Type B pancreatic cell (in vitro differentiated cells): ENCODE data around the gene CDH1. TPM values are rescaled to one million over a fixed set of nuclear protein-coding genes. Genes with fewer than 3 reads are reported as not detected.
"Not testable (repeated sequence)": the region's sequence is repeated elsewhere in the genome, so short reads cannot be mapped to it uniquely, and the experiment has no call there.

Source experiments
- DNase-seq: peaks from one replicate; pipeline ENCODE4 v3.0.0; 2021; ENCODE audit warnings: mixed read lengths; ENCODE audit not compliant: unreplicated experiment; ENCODE audit errors: extremely low spot score
- H3K27ac Mint-ChIP-seq: 2 replicates; pipeline ENCODE4 v1.8.0; 2021; ENCODE audit warnings: mild to moderate bottlenecking, mixed read lengths
- H3K27me3 Mint-ChIP-seq: 2 replicates; pipeline ENCODE4 v1.8.0; 2021; ENCODE audit warnings: mixed read lengths
- H3K36me3 Mint-ChIP-seq: 2 replicates; pipeline ENCODE4 v1.8.0; 2021; ENCODE audit warnings: mixed read lengths
- H3K4me1 Mint-ChIP-seq: one replicate; pipeline ENCODE4 v1.8.0; 2021; ENCODE audit warnings: mixed read lengths; ENCODE audit not compliant: unreplicated experiment
- H3K4me3 Mint-ChIP-seq: 2 replicates; pipeline ENCODE4 v1.8.0; 2021; ENCODE audit warnings: mild to moderate bottlenecking, mixed read lengths
- H3K9me3 Mint-ChIP-seq: 2 replicates; pipeline ENCODE4 v1.8.0; 2021; ENCODE audit warnings: mixed read lengths
- total RNA-seq: library from RNA; stranded (reverse); gene quantifications from 2 replicates; pipeline ENCODE4 v1.2.1, GENCODE V29; 2021; ENCODE audit warnings: low replicate concordance
- TF ChIP-seq, protein P1 (sequence below): fragments of 200-600 bp; sonication (generic); conservative IDR thresholded peaks from 2 replicates; pipeline ENCODE4 v1.5.0; 2021; ENCODE audit warnings: antibody characterized with exemption, mild to moderate bottlenecking

The CDH1 gene
- total RNA-seq, 1 donor from 2014 or later, result 190 TPM

DNA sequence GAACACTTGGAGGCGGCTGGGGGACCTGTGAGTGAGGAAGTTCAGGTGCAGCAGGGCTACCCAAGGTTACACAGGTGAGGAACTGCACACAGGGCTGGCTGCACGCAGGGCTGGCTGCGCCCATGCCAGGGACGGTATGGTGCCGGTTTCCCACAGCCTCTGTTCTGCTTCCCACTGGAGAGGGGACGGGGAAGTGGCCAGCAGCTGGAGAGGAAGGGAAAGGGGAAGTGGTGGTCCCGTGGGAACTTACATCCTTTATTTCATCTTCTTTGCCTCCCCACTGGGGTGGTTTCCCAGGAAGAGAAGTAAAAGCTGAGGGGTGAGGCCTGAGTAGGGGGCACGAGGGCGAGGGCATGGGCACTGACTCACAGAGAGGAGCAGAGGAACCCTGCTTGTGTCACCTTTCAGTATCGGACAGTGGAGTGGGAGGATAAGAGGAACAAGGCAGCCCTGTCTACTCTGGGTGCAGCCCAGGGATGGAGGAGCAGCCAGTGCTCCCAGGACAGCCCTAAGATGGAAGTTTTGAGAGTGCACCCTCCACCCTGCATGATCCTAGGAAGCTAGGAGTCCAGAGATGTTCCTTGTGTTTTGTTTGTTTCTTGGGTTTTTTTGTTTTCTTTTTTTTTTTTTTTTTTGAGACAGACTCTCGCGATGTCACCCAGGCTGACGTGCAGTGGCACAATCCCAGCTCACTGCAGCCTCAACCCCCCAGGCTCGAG, 25.5 kb upstream of the CDH1 start:
- Mint-ChIP-seq H3K4me3 (no peak overlapping the region), H3K36me3 (no peaks in the 10 kb centered on the region), H3K4me1 (peaks cover 28% of the 10 kb centered on the region), H3K9me3 (no peaks in the 10 kb centered on the region), H3K27ac (peak overlapping the region; percentile 13), H3K27me3 (no peaks in the 10 kb centered on the region)
- no peak for DNase-seq
- TF ChIP-seq, protein P1, sequence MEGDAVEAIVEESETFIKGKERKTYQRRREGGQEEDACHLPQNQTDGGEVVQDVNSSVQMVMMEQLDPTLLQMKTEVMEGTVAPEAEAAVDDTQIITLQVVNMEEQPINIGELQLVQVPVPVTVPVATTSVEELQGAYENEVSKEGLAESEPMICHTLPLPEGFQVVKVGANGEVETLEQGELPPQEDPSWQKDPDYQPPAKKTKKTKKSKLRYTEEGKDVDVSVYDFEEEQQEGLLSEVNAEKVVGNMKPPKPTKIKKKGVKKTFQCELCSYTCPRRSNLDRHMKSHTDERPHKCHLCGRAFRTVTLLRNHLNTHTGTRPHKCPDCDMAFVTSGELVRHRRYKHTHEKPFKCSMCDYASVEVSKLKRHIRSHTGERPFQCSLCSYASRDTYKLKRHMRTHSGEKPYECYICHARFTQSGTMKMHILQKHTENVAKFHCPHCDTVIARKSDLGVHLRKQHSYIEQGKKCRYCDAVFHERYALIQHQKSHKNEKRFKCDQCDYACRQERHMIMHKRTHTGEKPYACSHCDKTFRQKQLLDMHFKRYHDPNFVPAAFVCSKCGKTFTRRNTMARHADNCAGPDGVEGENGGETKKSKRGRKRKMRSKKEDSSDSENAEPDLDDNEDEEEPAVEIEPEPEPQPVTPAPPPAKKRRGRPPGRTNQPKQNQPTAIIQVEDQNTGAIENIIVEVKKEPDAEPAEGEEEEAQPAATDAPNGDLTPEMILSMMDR, result no peak

DNA sequence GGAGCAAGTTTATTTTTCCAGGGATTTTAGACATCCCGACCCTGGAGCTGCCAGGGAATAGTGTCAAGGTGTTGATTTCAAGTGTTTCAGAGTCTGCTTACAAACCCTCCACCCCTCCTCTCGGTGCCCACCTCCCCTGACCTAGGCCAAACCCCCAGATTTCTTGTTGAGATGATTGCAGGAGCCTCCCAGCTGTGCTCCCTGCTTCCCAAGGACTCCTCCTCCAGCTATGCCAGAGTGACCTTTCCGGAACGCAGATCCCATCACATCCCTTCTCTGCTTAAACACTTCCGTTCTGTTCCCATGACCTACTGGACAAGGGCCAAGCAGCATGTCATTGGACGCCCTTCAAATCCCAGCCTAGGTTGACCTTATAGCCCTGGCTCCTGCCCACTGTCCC, 23.7 kb upstream of the CDH1 start:
- Mint-ChIP-seq H3K27ac (no peak overlapping the region), H3K4me1 (peaks cover 22% of the 10 kb centered on the region), H3K9me3 (no peaks in the 10 kb centered on the region), H3K27me3 (no peaks in the 10 kb centered on the region), H3K4me3 (no peak overlapping the region), H3K36me3 (no peaks in the 10 kb centered on the region)
- TF ChIP-seq, protein P1, result no peak
- DNase-seq, result no peak

- TF ChIP-seq, protein P1, result no peak
- Mint-ChIP-seq H3K4me1 (peaks cover 22% of the 10 kb centered on the region), H3K27ac (no peak overlapping the region), H3K36me3 (no peaks in the 10 kb centered on the region), H3K9me3 (no peaks in the 10 kb centered on the region), H3K27me3 (no peaks in the 10 kb centered on the region), H3K4me3 (no peak overlapping the region)
- no peak for DNase-seq
Observed at GRCh38 chr16:68715471-68715870, 21.6 kb upstream of the CDH1 start.

DNA sequence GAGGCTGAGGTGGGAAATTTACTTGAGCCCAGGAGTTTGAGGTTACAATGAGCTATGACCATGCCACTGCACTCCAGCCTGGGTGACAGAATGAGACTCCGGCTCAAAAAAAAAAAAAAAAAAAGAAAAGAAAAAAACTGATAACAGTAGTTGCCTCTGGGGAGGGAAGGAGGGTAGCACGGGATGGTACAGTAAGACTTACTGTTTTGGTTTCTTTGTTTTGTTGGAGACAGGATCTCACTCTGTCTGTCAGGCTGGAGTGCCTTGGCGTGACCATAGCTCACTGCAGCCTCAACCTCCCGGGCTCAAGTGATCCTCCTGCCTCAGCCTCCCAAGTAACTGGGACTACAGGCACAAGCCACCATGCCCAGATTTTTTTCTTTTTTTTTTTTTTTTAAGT, 20.6 kb upstream of the CDH1 start:
- DNase-seq, H3K36me3 Mint-ChIP-seq, H3K4me3 Mint-ChIP-seq, H3K9me3 Mint-ChIP-seq, H3K27me3 Mint-ChIP-seq, H3K27ac Mint-ChIP-seq: not testable (repeated sequence)
- peaks cover 22% of the 10 kb centered on the region for H3K4me1 Mint-ChIP-seq

DNA sequence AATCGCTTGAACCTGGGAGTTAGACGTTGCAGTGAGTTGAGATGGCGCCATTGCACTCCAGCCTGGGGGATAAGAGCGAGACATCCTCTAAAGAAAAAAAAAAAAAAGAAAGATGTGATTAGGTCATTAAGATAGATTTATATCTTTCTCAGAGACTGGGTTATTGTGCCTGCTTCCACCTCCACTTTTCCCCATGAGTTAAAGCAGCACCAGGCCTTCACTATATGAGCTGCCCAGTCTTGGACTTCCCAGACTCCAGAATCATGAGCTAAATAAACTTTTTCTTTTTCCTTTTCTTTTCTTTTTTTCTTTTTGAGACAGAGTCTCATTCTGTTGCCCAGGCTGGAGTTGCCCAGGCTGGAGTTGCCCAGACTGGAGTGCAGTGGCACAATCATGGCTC, 19.4 kb upstream of the CDH1 start:
- no peak for DNase-seq
- Mint-ChIP-seq H3K4me1 (peaks cover 22% of the 10 kb centered on the region), H3K27me3 (no peaks in the 10 kb centered on the region), H3K4me3 (no peak overlapping the region), H3K36me3 (no peaks in the 10 kb centered on the region), H3K9me3 (no peaks in the 10 kb centered on the region), H3K27ac (no peak overlapping the region)
- TF ChIP-seq, protein P1, result no peak

DNA sequence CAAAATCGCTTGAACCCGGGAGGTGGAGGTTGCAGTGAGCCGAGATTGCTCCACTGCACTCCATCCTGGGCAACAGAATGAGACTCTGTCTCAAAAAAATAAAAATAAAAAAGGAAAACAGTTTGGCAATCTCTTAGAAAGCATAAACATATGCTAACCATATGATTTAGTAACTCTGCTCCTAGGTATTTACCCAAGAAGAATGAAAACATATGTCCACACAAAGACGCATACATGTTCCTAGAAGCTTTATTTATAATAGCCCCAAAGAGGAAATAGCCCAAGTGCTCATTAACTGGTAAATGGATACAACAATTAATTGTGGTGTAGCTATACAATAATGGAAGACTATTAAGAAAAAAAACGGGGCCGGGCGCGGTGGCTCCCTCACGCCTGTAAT, 18.5 kb upstream of the CDH1 start:
- no peak overlapping the region for H3K4me3 Mint-ChIP-seq
- TF ChIP-seq, protein P1, result no peak
- no peaks in the 10 kb centered on the region for H3K27me3 Mint-ChIP-seq
- peaks cover 14% of the 10 kb centered on the region for H3K4me1 Mint-ChIP-seq
- no peaks in the 10 kb centered on the region for H3K36me3 Mint-ChIP-seq
- no peak for DNase-seq
- no peaks in the 10 kb centered on the region for H3K9me3 Mint-ChIP-seq
- H3K27ac Mint-ChIP-seq, result no peak overlapping the region
